ENCODE results near the gene NLRP12.

DNA sequence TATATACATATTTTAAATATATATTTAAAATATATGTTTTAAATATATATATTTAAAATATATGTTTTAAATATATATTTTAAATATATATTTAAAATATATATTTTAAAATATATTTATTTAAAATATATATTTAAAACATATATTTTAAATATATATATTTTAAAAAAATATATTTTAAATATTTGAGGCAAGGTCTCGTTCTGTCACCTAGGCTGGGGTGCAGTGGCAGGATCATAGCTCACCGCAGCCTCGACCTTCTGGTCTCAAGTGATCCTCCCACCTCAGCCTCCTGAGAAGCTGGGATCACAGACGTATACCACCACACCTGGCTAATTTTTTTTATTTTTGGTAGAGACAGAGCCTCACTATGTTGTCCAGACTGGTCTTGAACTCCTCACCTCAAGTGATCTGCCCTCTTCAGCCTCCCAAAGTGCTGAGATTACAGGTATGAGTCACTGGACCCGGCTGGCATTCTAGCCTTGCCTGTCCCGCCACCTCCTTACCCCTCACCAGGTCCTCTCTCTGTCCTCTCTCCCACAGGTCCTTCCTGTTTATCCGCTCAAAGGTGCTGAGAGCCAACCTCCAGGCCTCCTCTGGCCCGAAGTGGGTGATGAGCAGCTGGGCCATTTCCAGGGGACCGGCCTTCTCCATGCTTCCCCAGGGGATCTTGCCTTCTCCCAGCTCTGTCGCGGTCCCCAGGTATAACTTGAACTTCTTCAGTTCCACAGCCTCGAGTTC, 564 bp downstream of the NLRP12 start:
- TF ChIP-seq TBL1XR1 (IDR thresholded peaks at IDR 0.05; ENCODE audit: low read depth, low read length) (no peak), SP1 (IDR thresholded peaks at IDR 0.05; ENCODE audit: low read depth, low read length) (no peak), KDM1A (IDR thresholded peaks at IDR 0.05; ENCODE audit: borderline replicate concordance) (no peak), SIX5 (IDR thresholded peaks at IDR 0.05; ENCODE audit: low read depth, low read length, severe bottlenecking) (no peak)

Measured in GM12878 (cell line).